ENCODE results near the gene MOB2.
"Not testable (repeated sequence)": the region's sequence is repeated elsewhere in the genome, so short reads cannot be mapped to it uniquely, and the experiment has no call there.

MOB2 gene

DNA sequence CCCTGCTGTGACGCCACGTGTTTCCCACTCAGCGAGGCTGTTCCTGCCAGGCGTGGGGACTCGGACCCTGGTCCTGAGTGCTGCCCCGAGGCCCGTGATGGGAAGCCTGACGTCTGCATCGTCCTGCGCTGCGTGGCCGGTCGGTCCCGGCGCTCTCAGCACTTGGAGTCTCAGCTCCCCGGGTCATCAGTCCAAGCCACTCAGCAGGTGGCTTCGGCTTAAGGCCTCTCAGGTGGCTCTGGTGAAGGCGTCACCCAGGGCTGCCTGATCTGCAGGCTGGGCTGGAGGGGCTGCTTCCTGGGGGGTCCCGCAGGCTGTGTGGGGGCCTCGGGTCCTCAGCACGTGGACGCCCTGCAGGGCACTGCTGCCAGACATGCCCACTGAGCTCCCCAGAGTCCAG, 61.6 kb downstream of the MOB2 start:
- H3K27me3 Mint-ChIP-seq, result no peaks in the 10 kb centered on the region
- ATAC-seq (replicated peaks; ENCODE audit: extremely low read depth, poor library complexity, severe bottlenecking) (no peak), DNase-seq (ENCODE audit: low spot score in 2 of 2) (no peak)
- H3K27ac Mint-ChIP-seq (ENCODE audit: low read depth), result no peak overlapping the region
- H3K4me3 Mint-ChIP-seq, result no peak overlapping the region
- H3K9me3 Mint-ChIP-seq, result no peaks in the 10 kb centered on the region
- H3K36me3 Mint-ChIP-seq (ENCODE audit: insufficient read depth), result no peaks in the 10 kb centered on the region
- H3K4me1 Mint-ChIP-seq, result no peaks in the 10 kb centered on the region

GRCh38 chr11:1423406-1423805, 63.2 kb downstream of the MOB2 start:
- H3K4me3 Mint-ChIP-seq; H3K9me3 Mint-ChIP-seq; DNase-seq (ENCODE audit: low spot score in 2 of 2); ATAC-seq (replicated peaks; ENCODE audit: extremely low read depth, poor library complexity, severe bottlenecking); H3K36me3 Mint-ChIP-seq (ENCODE audit: insufficient read depth); H3K27ac Mint-ChIP-seq (ENCODE audit: low read depth); H3K4me1 Mint-ChIP-seq; H3K27me3 Mint-ChIP-seq: not testable (repeated sequence)

DNA sequence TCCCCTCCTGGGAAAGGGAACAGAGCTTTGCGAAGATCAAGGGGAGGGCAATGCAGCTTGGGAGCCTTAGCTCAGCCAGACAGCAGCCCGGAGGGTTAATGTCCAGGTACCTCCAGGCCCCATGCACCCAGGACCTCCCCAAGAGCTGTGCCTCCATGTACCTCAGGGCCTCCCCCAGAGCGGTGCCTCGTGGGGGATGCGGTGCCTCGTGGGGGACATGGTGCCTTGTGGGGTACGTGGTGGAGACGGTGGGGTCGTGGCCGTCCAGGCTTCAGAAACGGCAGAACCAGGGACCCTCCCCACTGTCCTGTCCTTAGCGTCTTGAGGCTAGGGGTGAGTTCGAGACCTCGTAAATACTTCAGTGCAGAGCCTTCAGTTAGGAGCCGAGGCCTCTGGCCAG, 63.6 kb downstream of the MOB2 start:
- Mint-ChIP-seq H3K9me3 (no peaks in the 10 kb centered on the region), H3K27ac (ENCODE audit: low read depth) (no peak overlapping the region), H3K27me3 (no peaks in the 10 kb centered on the region), H3K4me1 (no peaks in the 10 kb centered on the region), H3K36me3 (ENCODE audit: insufficient read depth) (peaks cover 3% of the 10 kb centered on the region), H3K4me3 (no peak overlapping the region)
- DNase-seq (ENCODE audit: low spot score in 2 of 2), result no peak
- ATAC-seq (replicated peaks; ENCODE audit: extremely low read depth, poor library complexity, severe bottlenecking), result no peak

DNA sequence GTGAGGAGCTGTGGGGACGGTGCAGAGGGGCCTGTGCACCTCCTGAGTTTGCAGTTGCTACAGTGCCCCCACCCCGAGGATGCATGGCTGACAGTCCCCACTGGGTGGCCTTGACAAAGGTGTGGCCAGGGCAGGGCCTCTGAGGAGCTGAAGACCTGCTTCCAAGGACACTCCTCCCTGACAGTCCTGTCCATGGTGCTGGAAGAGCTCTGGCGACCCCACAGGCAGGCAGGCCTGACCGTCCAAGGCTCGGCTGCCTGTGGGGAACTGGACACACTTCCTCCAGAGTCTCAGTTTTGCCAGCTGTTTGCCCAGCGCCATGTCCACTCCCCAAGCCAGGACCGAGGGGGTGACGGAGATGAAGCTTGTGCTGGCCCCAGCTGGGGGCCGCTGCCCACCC, 64.1 kb downstream of the MOB2 start:
- no peaks in the 10 kb centered on the region for H3K4me1 Mint-ChIP-seq
- H3K27ac Mint-ChIP-seq (ENCODE audit: low read depth), result no peak overlapping the region
- no peak overlapping the region for H3K4me3 Mint-ChIP-seq
- no peaks in the 10 kb centered on the region for H3K27me3 Mint-ChIP-seq
- no peaks in the 10 kb centered on the region for H3K9me3 Mint-ChIP-seq
- DNase-seq (ENCODE audit: low spot score in 2 of 2), result no peak
- no peak for ATAC-seq (replicated peaks; ENCODE audit: extremely low read depth, poor library complexity, severe bottlenecking)
- H3K36me3 Mint-ChIP-seq (ENCODE audit: insufficient read depth), result peaks cover 4% of the 10 kb centered on the region

DNA sequence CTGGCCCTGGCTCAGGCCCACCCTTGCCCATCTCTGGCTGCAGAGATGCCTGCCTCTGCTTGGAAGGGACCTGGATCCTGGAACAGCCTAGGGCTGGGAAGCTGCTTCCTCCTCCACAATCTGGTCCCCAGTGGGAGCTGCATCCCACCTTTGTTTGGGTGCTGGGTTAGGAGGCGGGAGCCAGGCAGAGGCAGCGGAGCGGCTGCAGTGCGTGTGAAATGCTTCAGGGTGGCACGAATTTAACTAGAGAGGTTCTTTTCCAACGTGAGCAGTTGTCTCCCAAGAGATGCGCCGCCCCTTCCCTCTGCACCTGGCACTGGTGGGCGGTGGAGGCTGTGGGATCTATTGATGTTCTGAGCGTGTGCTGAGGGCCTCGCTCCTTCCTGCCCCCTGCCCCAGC, 65.3 kb downstream of the MOB2 start:
- no peak for DNase-seq (ENCODE audit: low spot score in 2 of 2)
- no peak for ATAC-seq (replicated peaks; ENCODE audit: extremely low read depth, poor library complexity, severe bottlenecking)
- no peaks in the 10 kb centered on the region for H3K27me3 Mint-ChIP-seq
- H3K4me1 Mint-ChIP-seq, result no peaks in the 10 kb centered on the region
- H3K4me3 Mint-ChIP-seq, result no peak overlapping the region
- no peak overlapping the region for H3K27ac Mint-ChIP-seq (ENCODE audit: low read depth)
- no peaks in the 10 kb centered on the region for H3K9me3 Mint-ChIP-seq
- peaks cover 6% of the 10 kb centered on the region for H3K36me3 Mint-ChIP-seq (ENCODE audit: insufficient read depth)

DNA sequence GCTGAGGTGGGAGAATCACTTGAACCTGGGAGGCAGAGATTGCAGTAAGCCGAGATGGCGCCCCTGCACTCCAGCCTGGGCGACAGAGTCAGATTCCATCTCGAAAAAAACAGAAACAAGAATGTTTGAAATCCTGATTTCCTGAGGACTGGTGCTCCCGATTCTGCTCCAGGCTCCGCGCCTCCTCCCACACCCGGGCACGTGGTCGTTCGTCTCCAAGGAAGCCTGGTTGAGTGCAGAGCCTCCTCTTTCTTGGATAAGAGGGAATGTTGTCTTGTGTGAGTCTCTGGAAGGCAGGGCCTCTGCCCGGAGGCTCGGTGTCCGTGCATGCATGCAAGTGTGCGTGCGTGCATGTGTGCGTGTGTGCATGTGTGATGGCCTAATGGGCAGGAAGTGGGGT, 66.8 kb downstream of the MOB2 start:
- H3K4me3 Mint-ChIP-seq, result no peak overlapping the region
- ATAC-seq (replicated peaks; ENCODE audit: extremely low read depth, poor library complexity, severe bottlenecking) (no peak), DNase-seq (ENCODE audit: low spot score in 2 of 2) (no peak)
- no peaks in the 10 kb centered on the region for H3K9me3 Mint-ChIP-seq
- peaks cover 6% of the 10 kb centered on the region for H3K36me3 Mint-ChIP-seq (ENCODE audit: insufficient read depth)
- H3K27ac Mint-ChIP-seq (ENCODE audit: low read depth), result no peak overlapping the region
- H3K4me1 Mint-ChIP-seq, result no peaks in the 10 kb centered on the region
- no peaks in the 10 kb centered on the region for H3K27me3 Mint-ChIP-seq

Data from central memory CD8-positive, alpha-beta T cell (primary cell).